BE2C (cell line): ENCODE measurements around the gene EMID1.

Experiments used
- DNase-seq: peaks from one replicate; pipeline ENCODE4 v3.0.0-alpha.2; 2020
- H3K27me3 ChIP-seq: fragments of 250-450 bp; sonication (Bioruptor Pico); 2 replicates; pipeline ENCODE4 v1.5.1; 2020; ENCODE audit warnings: mild to moderate bottlenecking
- H3K36me3 ChIP-seq: fragments of 250-450 bp; sonication (Bioruptor Pico); 2 replicates; pipeline ENCODE4 v1.5.1; 2020; ENCODE audit warnings: mild to moderate bottlenecking
- H3K4me1 ChIP-seq: fragments of 250-450 bp; sonication (Bioruptor Pico); 2 replicates; pipeline ENCODE4 v1.5.1; 2020
- H3K4me3 ChIP-seq: 2 replicates; pipeline ENCODE4 v1.5.1; 2011; ENCODE audit warnings: low read depth, low read length
- H3K9me3 ChIP-seq: fragments of 250-450 bp; sonication (Bioruptor Pico); 2 replicates; pipeline ENCODE4 v1.5.1; 2020
- CTCF ChIP-seq: IDR thresholded peaks from 2 replicates; pipeline ENCODE4 v1.5.1; 2012; ENCODE audit warnings: mild to moderate bottlenecking, low read depth, low read length

EMID1 gene

GRCh38 chr22:29277927-29278326, 72.2 kb downstream of the EMID1 start:
- no peak for DNase-seq
- Histone ChIP-seq H3K4me3 (no peak overlapping the region), H3K36me3 (peaks cover 97% of the 10 kb centered on the region), H3K9me3 (no peaks in the 10 kb centered on the region), H3K4me1 (no peaks in the 10 kb centered on the region), H3K27me3 (no peaks in the 10 kb centered on the region)
- TF ChIP-seq CTCF, result no peak

GRCh38 chr22:29284196-29284595, 78.5 kb downstream of the EMID1 start:
- TF ChIP-seq CTCF, result no peak
- H3K27me3 ChIP-seq, result no peaks in the 10 kb centered on the region
- no peaks in the 10 kb centered on the region for H3K4me1 ChIP-seq
- DNase-seq, result no peak
- no peaks in the 10 kb centered on the region for H3K9me3 ChIP-seq
- H3K36me3 ChIP-seq, result peaks cover 96% of the 10 kb centered on the region
- no peak overlapping the region for H3K4me3 ChIP-seq

GRCh38 chr22:29288837-29289236, 83.1 kb downstream of the EMID1 start:
- H3K36me3 ChIP-seq, result peaks cover 99% of the 10 kb centered on the region
- no peaks in the 10 kb centered on the region for H3K4me1 ChIP-seq
- H3K4me3 ChIP-seq, result no peak overlapping the region

GRCh38 chr22:29290061-29290460, 84.4 kb downstream of the EMID1 start:
- no peak overlapping the region for H3K4me3 ChIP-seq
- TF ChIP-seq CTCF, result no peak
- peaks cover 99% of the 10 kb centered on the region for H3K36me3 ChIP-seq
- H3K27me3 ChIP-seq, result no peaks in the 10 kb centered on the region
- H3K9me3 ChIP-seq, result no peaks in the 10 kb centered on the region
- no peak for DNase-seq
- no peaks in the 10 kb centered on the region for H3K4me1 ChIP-seq

More at GRCh38 chr22:29288837-29289236, 83.1 kb downstream of the EMID1 start:
- no peaks in the 10 kb centered on the region for H3K27me3 ChIP-seq
- no peaks in the 10 kb centered on the region for H3K9me3 ChIP-seq
- DNase-seq, result no peak
- TF ChIP-seq CTCF, result no peak

- no peak for DNase-seq
- no peak for TF ChIP-seq CTCF
- Histone ChIP-seq H3K4me1 (no peaks in the 10 kb centered on the region), H3K27me3 (no peaks in the 10 kb centered on the region), H3K4me3 (no peak overlapping the region), H3K9me3 (no peaks in the 10 kb centered on the region), H3K36me3 (peaks cover 99% of the 10 kb centered on the region)
Observed at GRCh38 chr22:29291215-29291614, 85.5 kb downstream of the EMID1 start.

GRCh38 chr22:29292379-29292778, 86.7 kb downstream of the EMID1 start:
- no peak overlapping the region for H3K4me3 ChIP-seq
- H3K9me3 ChIP-seq, result no peaks in the 10 kb centered on the region
- TF ChIP-seq CTCF, result no peak
- no peak for DNase-seq
- no peaks in the 10 kb centered on the region for H3K4me1 ChIP-seq
- no peaks in the 10 kb centered on the region for H3K27me3 ChIP-seq
- peaks cover 100% of the 10 kb centered on the region for H3K36me3 ChIP-seq
